ENCODE results near the gene GUCY1A2. TPM values are rescaled to one million over a fixed set of nuclear protein-coding genes. Genes with fewer than 3 reads are reported as not detected.
"Not testable (repeated sequence)": the region's sequence is repeated elsewhere in the genome, so short reads cannot be mapped to it uniquely, and the experiment has no call there.

Gene GUCY1A2
- total and polyA plus RNA-seq, 2 donors from 2014 or later, result 0.75 to 16.1 TPM

DNA sequence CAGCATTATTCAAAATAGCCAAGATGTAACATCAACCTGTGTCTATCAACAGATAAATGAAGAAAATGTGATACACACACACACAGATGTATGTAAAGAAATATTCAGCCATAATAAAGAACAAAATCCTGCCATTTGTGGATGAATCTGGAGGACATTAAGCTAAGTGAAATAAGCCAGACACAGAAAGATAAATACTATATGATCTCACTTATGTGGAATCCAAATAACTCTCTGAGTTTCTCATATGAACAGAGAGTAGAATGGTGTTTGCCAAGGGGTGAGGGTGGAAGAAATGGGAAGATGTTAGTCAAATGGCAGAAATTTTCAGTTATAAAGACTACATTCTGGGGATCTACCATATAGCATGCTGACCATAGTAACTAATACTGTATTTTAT lies 224.2 kb downstream of the GUCY1A2 start:
- TF ChIP-seq CTCF (IDR thresholded peaks at IDR 0.05; ENCODE audit: borderline replicate concordance, extremely low read depth, insufficient read depth), result no peak
- H3K4me3 ChIP-seq (ENCODE audit: low read length in 3 of 3), result no peak overlapping the region
- H3K4me1 ChIP-seq (ENCODE audit: control insufficient read depth in 2 of 3, insufficient read depth in 2 of 3, low read depth in 1 of 3, low read length in 3 of 3), result no peaks in the 10 kb centered on the region
- FAIRE-seq, result no peak
- no peak for DNase-seq
- H3K27me3 ChIP-seq (ENCODE audit: control insufficient read depth, insufficient read depth, low read length), result no peaks in the 10 kb centered on the region
- H3K27ac ChIP-seq (ENCODE audit: low read depth in 2 of 2, low read length in 2 of 2), result no peak overlapping the region
- intact Hi-C loops (cut with DNase I), result no loop called here
- no peaks in the 10 kb centered on the region for H3K36me3 ChIP-seq (ENCODE audit: control insufficient read depth in 2 of 3, insufficient read depth in 3 of 3, low read length in 3 of 3)
- H3K9ac ChIP-seq (ENCODE audit: low read length in 3 of 3), result no peak overlapping the region
- no peaks in the 10 kb centered on the region for H3K9me3 ChIP-seq (ENCODE audit: control insufficient read depth in 2 of 3, insufficient read depth in 1 of 3, low read length in 3 of 3)

- intact Hi-C loops (cut with DNase I), result no loop called here
- H3K9ac ChIP-seq (ENCODE audit: low read length in 3 of 3), result no peak overlapping the region
- H3K9me3 ChIP-seq (ENCODE audit: control insufficient read depth in 2 of 3, insufficient read depth in 1 of 3, low read length in 3 of 3), result no peaks in the 10 kb centered on the region
- H3K36me3 ChIP-seq (ENCODE audit: control insufficient read depth in 2 of 3, insufficient read depth in 3 of 3, low read length in 3 of 3), result no peaks in the 10 kb centered on the region
- TF ChIP-seq CTCF (IDR thresholded peaks at IDR 0.05; ENCODE audit: borderline replicate concordance, extremely low read depth, insufficient read depth), result no peak
- H3K27ac ChIP-seq (ENCODE audit: low read depth in 2 of 2, low read length in 2 of 2), result no peak overlapping the region
- no peaks in the 10 kb centered on the region for H3K27me3 ChIP-seq (ENCODE audit: control insufficient read depth, insufficient read depth, low read length)
- FAIRE-seq (no peak), DNase-seq (no peak)
- no peak overlapping the region for H3K4me3 ChIP-seq (ENCODE audit: low read length in 3 of 3)
- H3K4me1 ChIP-seq (ENCODE audit: control insufficient read depth in 2 of 3, insufficient read depth in 2 of 3, low read depth in 1 of 3, low read length in 3 of 3), result no peaks in the 10 kb centered on the region
These were observed 228.9 kb downstream of the GUCY1A2 start for GRCh38 chr11:106789406-106789805.

DNA sequence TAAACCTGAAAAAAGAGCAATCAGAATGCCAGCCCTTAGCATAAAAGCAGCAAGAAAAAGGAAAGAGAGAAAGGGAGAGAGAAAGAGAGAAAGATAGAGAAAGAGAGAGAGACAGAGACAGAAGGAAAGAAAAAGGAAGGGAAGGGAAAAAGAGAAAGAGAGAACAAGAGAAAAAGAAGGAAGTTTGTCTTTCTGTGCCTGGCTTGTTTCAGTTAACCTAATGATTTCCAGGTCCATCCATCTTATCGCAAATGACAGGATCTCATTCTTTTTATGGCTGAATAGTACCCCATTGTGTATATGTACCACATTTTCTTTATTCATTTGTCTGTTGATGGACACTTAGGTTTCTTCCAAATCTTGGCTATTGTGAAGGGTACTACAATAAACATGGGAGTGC lies 230.8 kb downstream of the GUCY1A2 start:
- Histone ChIP-seq H3K27me3 (ENCODE audit: control insufficient read depth, insufficient read depth, low read length) (no peaks in the 10 kb centered on the region), H3K4me1 (ENCODE audit: control insufficient read depth in 2 of 3, insufficient read depth in 2 of 3, low read depth in 1 of 3, low read length in 3 of 3) (no peaks in the 10 kb centered on the region), H3K4me3 (ENCODE audit: low read length in 3 of 3) (no peak overlapping the region), H3K36me3 (ENCODE audit: control insufficient read depth in 2 of 3, insufficient read depth in 3 of 3, low read length in 3 of 3) (no peaks in the 10 kb centered on the region), H3K9ac (ENCODE audit: low read length in 3 of 3) (no peak overlapping the region), H3K9me3 (ENCODE audit: control insufficient read depth in 2 of 3, insufficient read depth in 1 of 3, low read length in 3 of 3) (no peaks in the 10 kb centered on the region), H3K27ac (ENCODE audit: low read depth in 2 of 2, low read length in 2 of 2) (no peak overlapping the region)
- FAIRE-seq, result no peak
- no peak for TF ChIP-seq CTCF (IDR thresholded peaks at IDR 0.05; ENCODE audit: borderline replicate concordance, extremely low read depth, insufficient read depth)
- intact Hi-C loops (cut with DNase I), result no loop called here
- no peak for DNase-seq

GRCh38 chr11:106785913-106786650 lies 232.2 kb downstream of the GUCY1A2 start:
- Histone ChIP-seq H3K27me3 (ENCODE audit: control insufficient read depth, insufficient read depth, low read length) (no peaks in the 10 kb centered on the region), H3K36me3 (ENCODE audit: control insufficient read depth in 2 of 3, insufficient read depth in 3 of 3, low read length in 3 of 3) (no peaks in the 10 kb centered on the region), H3K9ac (ENCODE audit: low read length in 3 of 3) (no peak overlapping the region), H3K27ac (ENCODE audit: low read depth in 2 of 2, low read length in 2 of 2) (no peak overlapping the region), H3K4me3 (ENCODE audit: low read length in 3 of 3) (no peak overlapping the region), H3K9me3 (ENCODE audit: control insufficient read depth in 2 of 3, insufficient read depth in 1 of 3, low read length in 3 of 3) (no peaks in the 10 kb centered on the region), H3K4me1 (ENCODE audit: control insufficient read depth in 2 of 3, insufficient read depth in 2 of 3, low read depth in 1 of 3, low read length in 3 of 3) (no peaks in the 10 kb centered on the region)
- FAIRE-seq (no peak), DNase-seq (no peak)
- intact Hi-C loops (cut with DNase I), result no loop called here
- no peak for TF ChIP-seq CTCF (IDR thresholded peaks at IDR 0.05; ENCODE audit: borderline replicate concordance, extremely low read depth, insufficient read depth)

- H3K27me3 ChIP-seq (ENCODE audit: control insufficient read depth, insufficient read depth, low read length); intact Hi-C loops (cut with DNase I); H3K27ac ChIP-seq (ENCODE audit: low read depth in 2 of 2, low read length in 2 of 2); DNase-seq; H3K4me1 ChIP-seq (ENCODE audit: control insufficient read depth in 2 of 3, insufficient read depth in 2 of 3, low read depth in 1 of 3, low read length in 3 of 3); H3K9ac ChIP-seq (ENCODE audit: low read length in 3 of 3); H3K4me3 ChIP-seq (ENCODE audit: low read length in 3 of 3); FAIRE-seq; H3K9me3 ChIP-seq (ENCODE audit: control insufficient read depth in 2 of 3, insufficient read depth in 1 of 3, low read length in 3 of 3); H3K36me3 ChIP-seq (ENCODE audit: control insufficient read depth in 2 of 3, insufficient read depth in 3 of 3, low read length in 3 of 3): not testable (repeated sequence)
These were observed 241.0 kb downstream of the GUCY1A2 start for GRCh38 chr11:106777302-106777701.
